Parathyroid adenoma (tissue), 2 donors: ENCODE data around the gene VPS35L.

Experiments
- H2AFZ ChIP-seq: fragments of 300-600 bp; sonication (generic); one replicate; pipeline ENCODE4 v1.7.0; 2017; ENCODE audit warnings: antibody characterized with exemption, mild to moderate bottlenecking
- H3K27ac ChIP-seq: fragments of 300-600 bp; sonication (generic); one replicate; pipeline ENCODE4 v1.7.0; 2017
- H3K27me3 ChIP-seq: fragments of 300-600 bp; sonication (generic); one replicate; pipeline ENCODE4 v1.7.0; 2017; ENCODE audit warnings: low read length; ENCODE audit not compliant: control insufficient read depth, insufficient read depth
- H3K36me3 ChIP-seq: fragments of 300-600 bp; sonication (generic); one replicate; pipeline ENCODE4 v1.7.0; 2017; ENCODE audit warnings: low read length; ENCODE audit not compliant: control insufficient read depth, insufficient read depth
- H3K4me1 ChIP-seq: fragments of 300-600 bp; sonication (generic); one replicate; pipeline ENCODE4 v1.7.0; 2017; ENCODE audit warnings: control low read depth
- H3K4me2 ChIP-seq: fragments of 300-600 bp; sonication (generic); one replicate; pipeline ENCODE4 v1.7.0; 2017; ENCODE audit warnings: low read length
- H3K4me3 ChIP-seq: fragments of 300-600 bp; sonication (generic); one replicate; pipeline ENCODE4 v1.7.0; 2017; ENCODE audit warnings: low read depth, low read length
- H3K79me2 ChIP-seq: fragments of 300-600 bp; sonication (generic); one replicate; pipeline ENCODE4 v1.7.0; 2017; ENCODE audit warnings: control low read depth
- H3K9ac ChIP-seq: fragments of 300-600 bp; sonication (generic); one replicate; pipeline ENCODE4 v1.7.0; 2017; ENCODE audit warnings: mild to moderate bottlenecking
- H3K9me3 ChIP-seq: fragments of 300-600 bp; sonication (generic); one replicate; pipeline ENCODE4 v1.7.0; 2017; ENCODE audit warnings: low read length; ENCODE audit not compliant: control insufficient read depth
- CTCF ChIP-seq: fragments of 300-600 bp; sonication (generic); IDR thresholded peaks from one replicate; pipeline ENCODE4 v1.7.0; 2017; ENCODE audit warnings: antibody characterized with exemption, mild to moderate bottlenecking
- donor health status: primary hyperparathyroidism.

VPS35L gene

GRCh38 chr16:19604911-19605310, 49.4 kb downstream of the VPS35L start:
- Histone ChIP-seq H3K4me2 (no peak overlapping the region), H3K27me3 (no peaks in the 10 kb centered on the region), H2AFZ (peak overlapping the region; percentile 14), H3K79me2 (peaks cover 2% of the 10 kb centered on the region), H3K9ac (no peak overlapping the region), H3K4me1 (peaks cover 50% of the 10 kb centered on the region), H3K36me3 (no peaks in the 10 kb centered on the region), H3K4me3 (no peak overlapping the region), H3K9me3 (no peaks in the 10 kb centered on the region), H3K27ac (peak overlapping the region; percentile 84)
- no peak for TF ChIP-seq CTCF

GRCh38 chr16:19605701-19606100, 50.2 kb downstream of the VPS35L start:
- H3K79me2 ChIP-seq, result peaks cover 2% of the 10 kb centered on the region
- peaks cover 50% of the 10 kb centered on the region for H3K4me1 ChIP-seq
- H3K27me3 ChIP-seq, result no peaks in the 10 kb centered on the region
- TF ChIP-seq CTCF, result no peak
- H3K9ac ChIP-seq, result no peak overlapping the region
- H3K4me2 ChIP-seq, result peak overlapping the region; percentile 24
- peak overlapping the region; percentile 84 for H3K27ac ChIP-seq
- no peaks in the 10 kb centered on the region for H3K9me3 ChIP-seq
- H3K36me3 ChIP-seq, result no peaks in the 10 kb centered on the region
- peak overlapping the region; percentile 6 for H3K4me3 ChIP-seq
- H2AFZ ChIP-seq, result peak overlapping the region; percentile 33

- Histone ChIP-seq H2AFZ (no peak overlapping the region), H3K27me3 (no peaks in the 10 kb centered on the region), H3K4me1 (peaks cover 52% of the 10 kb centered on the region), H3K27ac (peak overlapping the region; percentile 84), H3K4me2 (peak overlapping the region; percentile 2), H3K79me2 (no peaks in the 10 kb centered on the region), H3K9ac (no peak overlapping the region), H3K4me3 (no peak overlapping the region), H3K9me3 (no peaks in the 10 kb centered on the region), H3K36me3 (no peaks in the 10 kb centered on the region)
- no peak for TF ChIP-seq CTCF
Observed at GRCh38 chr16:19607616-19608280, 52.2 kb downstream of the VPS35L start.

- Histone ChIP-seq H3K9me3 (no peaks in the 10 kb centered on the region), H3K79me2 (no peaks in the 10 kb centered on the region), H3K9ac (no peak overlapping the region), H3K4me3 (no peak overlapping the region), H3K4me1 (peaks cover 52% of the 10 kb centered on the region), H3K4me2 (peak overlapping the region; percentile 26), H3K27me3 (no peaks in the 10 kb centered on the region), H2AFZ (peak overlapping the region; percentile 34), H3K27ac (peak overlapping the region; percentile 78), H3K36me3 (no peaks in the 10 kb centered on the region)
- peak; percentile 4 for TF ChIP-seq CTCF
Observed at GRCh38 chr16:19609359-19609758, 53.9 kb downstream of the VPS35L start.

- H3K9me3 ChIP-seq, result no peaks in the 10 kb centered on the region
- no peak overlapping the region for H2AFZ ChIP-seq
- no peaks in the 10 kb centered on the region for H3K79me2 ChIP-seq
- H3K4me1 ChIP-seq, result peaks cover 44% of the 10 kb centered on the region
- H3K4me3 ChIP-seq, result no peak overlapping the region
- H3K27ac ChIP-seq, result no peak overlapping the region
- no peaks in the 10 kb centered on the region for H3K36me3 ChIP-seq
- TF ChIP-seq CTCF, result no peak
- H3K27me3 ChIP-seq, result no peaks in the 10 kb centered on the region
- no peak overlapping the region for H3K4me2 ChIP-seq
- H3K9ac ChIP-seq, result no peak overlapping the region
Observed at GRCh38 chr16:19610200-19610599, 54.7 kb downstream of the VPS35L start.
